GM19193 (cell line): ENCODE measurements around the gene RIT1.

Experiments
- POLR2A ChIP-seq: IDR thresholded peaks from 4 replicates; pipeline ENCODE4 v1.6.1; 2011; ENCODE audit not compliant: insufficient read depth, insufficient read length; ENCODE audit errors: extremely low read depth

The RIT1 gene

DNA sequence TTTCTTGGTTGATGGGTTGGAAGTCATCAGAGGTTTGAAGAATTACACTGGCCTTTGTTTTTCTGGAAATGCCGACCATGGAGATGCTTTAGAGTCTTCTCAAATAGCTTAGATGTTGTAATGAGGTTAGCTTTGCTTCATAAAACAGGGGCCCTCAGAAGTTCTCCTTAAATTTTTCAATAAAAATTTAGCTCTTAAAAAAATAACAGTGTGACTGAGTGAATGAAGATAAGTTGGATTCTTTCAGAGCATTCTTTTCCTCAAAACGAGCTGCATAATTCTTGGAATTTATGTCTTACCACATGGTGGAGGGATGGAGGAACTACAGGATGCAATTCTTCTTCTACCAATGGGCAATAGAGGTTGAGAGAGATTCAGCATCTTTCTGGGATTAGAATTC lies 28.4 kb downstream of the RIT1 start:
- no peak for TF ChIP-seq POLR2A

DNA sequence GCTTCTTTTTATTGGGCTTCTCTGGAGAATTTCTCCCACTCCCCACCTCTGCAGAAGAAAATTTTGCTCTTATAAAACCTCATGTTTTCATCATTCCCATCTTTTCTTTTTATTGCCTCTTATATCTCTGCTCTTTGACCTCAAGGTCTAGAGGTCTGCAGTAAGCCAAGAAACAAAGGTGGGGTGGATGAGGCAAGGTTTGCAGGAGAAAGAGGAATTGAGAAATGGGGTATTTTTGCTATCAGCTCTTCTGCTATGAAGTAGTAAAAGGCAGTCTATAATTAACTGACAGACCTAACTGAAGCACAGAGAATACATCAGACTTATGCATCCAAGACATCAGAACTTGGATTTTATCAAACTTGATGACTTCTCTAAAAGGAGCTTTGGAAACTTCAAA lies 28.9 kb downstream of the RIT1 start:
- no peak for TF ChIP-seq POLR2A

DNA sequence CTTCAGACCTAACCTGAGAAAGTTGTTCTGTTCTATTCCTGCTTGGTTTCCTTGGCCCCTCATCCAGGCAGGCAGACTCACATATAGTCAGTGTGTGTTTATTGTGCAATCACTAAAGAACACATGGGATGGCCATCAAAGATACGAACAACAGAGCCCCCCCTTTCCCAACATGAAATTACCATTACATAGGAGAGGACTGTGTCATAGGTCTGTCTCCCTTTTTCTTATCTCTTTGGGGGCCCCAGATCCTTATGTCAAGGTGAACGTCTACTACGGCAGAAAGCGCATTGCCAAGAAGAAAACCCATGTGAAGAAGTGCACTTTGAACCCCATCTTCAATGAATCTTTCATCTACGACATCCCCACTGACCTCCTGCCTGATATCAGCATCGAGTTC lies 30.2 kb downstream of the RIT1 start:
- TF ChIP-seq POLR2A, result no peak

DNA sequence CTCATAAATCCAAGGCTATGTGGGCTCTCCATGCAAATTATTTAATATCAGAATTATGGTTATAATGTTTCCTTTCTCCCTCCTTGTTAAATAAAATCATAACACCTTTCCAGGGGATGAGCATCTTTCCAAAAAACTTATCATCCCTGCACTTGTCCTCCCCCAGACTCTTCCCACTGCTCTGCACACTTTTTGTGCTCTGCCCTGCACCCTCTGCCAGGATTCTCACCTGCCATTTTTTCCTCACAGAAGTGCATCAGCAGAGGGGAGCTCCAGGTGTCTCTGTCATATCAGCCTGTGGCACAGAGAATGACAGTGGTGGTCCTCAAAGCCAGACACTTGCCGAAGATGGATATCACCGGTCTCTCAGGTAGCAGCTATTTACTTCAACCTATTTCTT lies 30.9 kb downstream of the RIT1 start:
- TF ChIP-seq POLR2A, result no peak

DNA sequence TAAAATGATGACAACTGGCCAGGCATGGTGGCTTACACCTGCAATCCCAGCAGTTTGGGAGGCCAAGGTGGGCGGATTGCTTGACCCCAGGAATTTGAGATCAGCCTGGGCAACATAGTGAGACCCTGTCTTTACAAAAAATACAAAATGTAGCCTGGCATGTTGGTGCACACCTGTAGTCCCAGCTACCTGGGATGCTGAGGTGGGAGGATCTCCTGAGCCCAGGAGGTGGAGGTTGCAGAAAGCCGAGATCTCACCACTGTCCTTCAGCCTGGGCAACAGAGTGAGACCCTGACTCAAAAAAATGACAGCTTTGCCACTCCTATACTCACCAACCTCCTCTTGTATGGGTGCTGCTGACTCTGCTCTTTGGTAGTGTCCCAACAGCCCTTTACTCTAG lies 33.2 kb downstream of the RIT1 start:
- no peak for TF ChIP-seq POLR2A

DNA sequence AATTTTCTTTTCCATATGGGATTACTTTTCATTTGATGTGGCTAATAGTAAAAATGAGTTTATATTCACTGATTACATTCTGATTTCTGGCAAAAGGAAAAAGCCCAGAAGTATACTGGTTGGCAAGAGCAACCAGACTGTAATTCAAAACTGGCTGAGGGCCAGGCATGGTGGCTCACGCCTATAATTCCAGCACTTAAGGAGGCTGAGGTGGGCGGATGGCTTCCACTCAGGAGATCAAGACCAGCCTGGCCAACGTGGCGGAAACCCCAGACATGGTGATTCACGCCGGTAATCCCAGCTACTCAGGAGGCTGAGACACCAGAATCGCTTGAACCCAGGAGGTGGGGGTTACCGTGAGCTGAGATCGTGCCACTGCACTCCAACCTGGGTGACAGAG lies 37.3 kb downstream of the RIT1 start:
- TF ChIP-seq POLR2A, result no peak

DNA sequence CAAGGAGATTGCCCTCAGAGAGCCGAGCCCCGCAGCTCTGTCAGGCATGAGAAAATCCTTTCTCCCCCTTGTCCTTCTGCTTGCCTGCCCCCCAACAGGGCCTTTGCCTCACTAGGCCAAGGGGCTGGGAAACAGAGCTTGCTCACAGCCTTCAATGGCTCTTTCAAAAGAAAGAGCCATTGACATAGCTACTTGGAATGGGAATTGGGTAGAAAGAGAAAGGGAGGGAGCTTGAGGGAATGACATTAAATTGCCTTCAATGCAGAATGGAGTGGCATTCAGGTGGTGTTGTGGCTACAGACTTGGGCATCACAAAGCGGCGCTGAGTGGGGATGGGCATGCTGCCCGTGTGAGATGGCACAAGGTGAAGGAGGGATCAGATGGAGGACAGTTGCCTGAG lies 38.6 kb downstream of the RIT1 start:
- no peak for TF ChIP-seq POLR2A

DNA sequence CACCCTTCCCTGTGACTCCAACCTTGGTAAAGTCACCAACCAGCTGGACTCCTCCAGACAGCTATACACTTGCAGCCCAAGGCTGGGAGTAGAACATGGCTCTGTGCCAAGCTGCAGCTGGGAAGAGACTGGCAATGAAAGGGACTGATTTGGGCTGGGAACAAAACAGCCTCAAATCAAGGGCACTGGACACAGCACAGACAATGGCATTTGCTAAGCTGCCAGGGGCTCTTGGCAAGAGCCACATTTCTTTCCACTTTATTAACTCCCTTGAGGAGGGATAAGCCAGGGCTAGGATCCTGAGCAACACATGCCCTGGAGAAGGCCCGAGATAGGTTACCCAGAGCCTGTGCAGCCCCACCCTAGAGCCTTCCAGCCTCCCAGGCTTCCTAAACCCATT lies 39.8 kb downstream of the RIT1 start:
- no peak for TF ChIP-seq POLR2A

DNA sequence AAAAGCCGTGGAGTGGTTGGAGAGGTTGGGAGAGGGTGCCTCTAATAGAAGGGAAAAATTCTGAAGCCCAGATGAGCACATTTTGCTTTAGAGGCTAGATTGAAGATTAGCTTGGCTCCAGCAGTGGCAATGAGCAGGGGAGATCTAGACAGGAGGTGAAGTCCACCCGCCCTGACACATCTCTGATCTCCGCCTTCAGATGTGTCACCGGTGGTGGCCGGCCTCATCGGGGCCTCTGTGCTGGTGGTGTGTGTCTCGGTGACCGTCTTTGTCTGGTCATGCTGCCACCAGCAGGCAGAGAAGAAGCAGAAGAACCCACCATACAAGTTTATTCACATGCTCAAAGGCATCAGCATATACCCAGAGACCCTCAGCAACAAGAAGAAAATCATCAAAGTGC lies 43.4 kb downstream of the RIT1 start:
- TF ChIP-seq POLR2A, result no peak

DNA sequence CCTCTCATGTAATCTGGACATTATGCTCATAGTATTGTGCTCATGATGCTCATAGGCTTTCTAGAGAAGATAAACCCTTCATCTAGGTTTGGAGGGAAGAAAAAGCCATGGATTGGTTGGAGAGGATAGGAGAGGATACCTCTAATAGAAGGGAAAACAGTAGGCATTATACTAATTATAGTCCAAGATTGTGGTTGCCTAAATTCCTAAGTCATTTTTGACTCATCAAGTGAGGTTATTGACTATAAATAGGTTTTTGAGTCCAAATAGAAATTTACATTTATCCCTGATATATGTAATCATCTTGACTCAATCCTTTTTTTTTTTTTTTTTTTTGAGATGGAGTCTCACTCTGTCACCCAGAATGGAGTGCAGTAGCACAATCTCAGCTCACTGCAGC lies 46.8 kb downstream of the RIT1 start:
- TF ChIP-seq POLR2A, result no peak

DNA sequence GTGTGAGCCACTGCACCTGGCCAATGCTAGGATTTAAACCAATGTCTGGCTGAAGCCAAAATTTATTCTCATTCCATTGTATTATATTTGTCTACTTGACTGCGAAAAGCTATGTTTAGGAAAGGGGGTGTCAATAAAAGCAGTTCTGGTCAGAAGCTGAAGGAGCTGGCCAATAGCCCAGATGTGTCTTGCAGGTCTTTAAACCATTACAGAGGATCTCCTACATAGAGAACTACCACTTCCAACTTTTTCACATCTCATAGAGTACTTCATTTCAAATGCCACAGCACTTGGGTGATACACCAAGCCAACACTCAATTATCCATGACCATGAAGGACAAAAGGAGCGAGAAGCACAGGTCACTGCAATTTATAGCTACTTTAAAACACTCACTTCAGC lies 49.3 kb downstream of the RIT1 start:
- TF ChIP-seq POLR2A, result no peak

DNA sequence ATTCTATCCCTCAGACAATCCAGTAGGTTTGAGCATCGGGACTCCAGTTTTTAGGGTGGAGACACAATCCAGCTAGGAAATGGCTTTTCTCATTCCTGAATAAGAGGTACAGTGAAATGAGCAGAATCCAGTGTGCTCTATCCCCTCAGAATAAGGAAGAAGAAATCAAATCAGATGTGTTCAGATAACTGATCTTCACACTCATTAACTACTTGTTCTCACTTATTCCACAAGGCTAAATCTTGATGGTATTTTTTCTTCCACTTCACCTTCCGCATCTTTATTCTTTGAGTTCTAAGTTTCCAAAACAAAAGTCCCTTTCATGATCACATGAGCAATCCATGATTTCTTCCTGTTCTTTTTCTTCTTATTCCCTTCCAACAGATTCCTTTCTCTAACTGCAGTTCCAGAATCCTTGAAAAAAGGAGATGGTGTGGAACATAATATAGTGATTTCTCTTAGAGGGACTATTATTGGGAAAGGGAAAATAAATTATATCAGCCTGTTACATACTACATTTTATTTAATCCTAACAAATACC lies 50.1 kb downstream of the RIT1 start:
- TF ChIP-seq POLR2A, result no peak

DNA sequence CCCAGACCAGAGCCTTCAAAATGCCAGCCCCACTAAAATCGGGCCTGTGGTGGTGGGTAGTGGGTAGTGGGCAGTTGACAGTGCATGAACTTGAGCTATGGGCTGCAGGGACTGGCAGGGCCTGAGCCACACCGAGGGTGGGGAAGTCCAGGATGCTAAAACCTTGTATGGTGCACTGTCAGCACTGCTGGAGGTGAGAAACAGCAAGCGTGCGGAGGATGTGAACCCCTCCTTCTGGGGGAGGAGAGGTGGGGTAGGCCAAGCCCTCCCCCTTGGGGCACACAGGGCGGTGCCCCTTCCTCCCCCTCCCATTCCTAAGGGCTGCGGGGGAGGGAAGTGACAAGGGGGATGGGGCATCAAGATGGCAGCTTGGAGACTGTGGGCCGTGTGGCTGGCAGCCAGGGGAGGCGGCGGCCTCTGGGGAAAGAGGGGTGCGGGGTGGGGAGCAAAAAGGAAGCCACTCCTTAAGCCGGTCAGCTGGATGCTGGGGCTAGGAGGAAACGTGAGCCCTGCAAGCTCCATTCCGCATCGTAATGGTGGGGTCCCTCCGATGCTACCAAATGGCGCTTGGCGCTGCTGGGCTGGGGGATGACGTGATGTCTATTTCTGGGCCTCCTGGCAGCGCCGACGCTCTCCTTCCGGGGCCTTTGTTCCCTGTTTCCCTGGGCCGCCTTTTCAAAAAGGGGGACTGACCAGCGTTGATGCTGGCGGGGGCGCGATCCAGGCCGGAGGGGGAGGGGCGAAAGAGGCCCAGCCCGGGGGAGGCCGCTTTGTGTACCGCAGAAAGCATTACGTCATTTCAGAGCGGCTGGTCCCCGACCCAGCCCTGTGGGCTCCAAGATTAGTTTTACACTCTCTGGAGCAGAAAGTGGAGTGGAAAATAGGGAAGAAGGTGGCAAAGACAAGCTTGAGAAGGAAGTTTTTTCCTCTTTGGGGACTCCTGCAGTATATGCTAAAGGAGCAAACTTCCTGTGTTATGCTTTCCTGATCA lies 51.0 kb downstream of the RIT1 start:
- TF ChIP-seq POLR2A, result peak; percentile 42

DNA sequence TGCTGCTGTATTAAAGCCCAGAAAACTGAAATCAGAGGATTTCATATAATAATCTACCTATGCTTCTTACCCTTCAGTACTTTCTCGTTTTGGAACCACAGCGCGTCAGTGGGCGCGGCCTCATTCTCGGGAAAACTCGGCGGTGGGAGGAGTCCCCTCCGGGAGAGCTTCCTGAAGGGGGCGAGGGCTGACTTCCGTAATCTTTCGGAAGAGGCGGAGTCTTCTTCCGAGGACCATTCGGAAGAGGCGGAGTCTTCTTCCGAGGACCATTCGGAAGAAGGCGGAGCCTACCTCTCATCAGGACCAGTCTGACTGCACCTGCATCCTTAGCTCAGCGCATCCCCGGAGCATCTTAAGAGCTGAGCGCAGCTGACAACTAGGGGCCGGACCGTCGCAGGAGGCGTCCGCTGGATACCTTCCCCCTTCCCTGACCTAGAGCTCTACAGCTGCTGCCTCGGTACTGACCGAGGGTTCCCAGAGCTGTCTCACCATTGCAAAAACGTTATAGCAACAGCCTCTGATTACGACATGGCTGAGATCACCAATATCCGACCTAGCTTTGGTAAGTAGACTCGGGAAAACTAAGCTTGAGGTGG lies 51.8 kb downstream of the RIT1 start, which contains the start of gene SYT11:
SYT11 (plus strand) TSS at position 334 of the 596 bp plus-strand sequence; CDS start at position 529, 195 bp downstream.
- TF ChIP-seq POLR2A, result peak; percentile 57

DNA sequence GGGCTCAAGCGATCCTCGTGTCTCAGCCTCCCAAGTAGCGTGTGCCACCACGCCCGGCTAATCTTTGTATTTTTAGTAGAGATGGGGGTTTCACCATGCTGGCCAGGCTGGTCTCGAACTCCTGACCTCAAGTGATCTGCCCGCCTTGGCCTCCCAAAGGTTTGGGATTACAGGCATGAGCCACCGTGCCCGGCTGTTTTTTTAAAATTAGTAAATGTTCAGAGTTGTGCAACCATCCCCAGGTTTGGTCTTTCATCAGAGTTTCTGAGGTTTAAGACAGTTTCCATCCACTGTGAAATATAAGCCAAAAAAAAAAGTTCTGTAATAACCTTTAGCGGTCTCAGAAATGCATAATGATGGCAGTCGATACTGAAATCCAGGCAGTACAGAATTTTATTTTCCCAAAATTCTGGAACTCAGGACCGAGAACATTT lies 52.3 kb downstream of the RIT1 start:
- no peak for TF ChIP-seq POLR2A
